ENCODE results near the gene COMMD10. TPM values are rescaled to one million over a fixed set of nuclear protein-coding genes. Genes with fewer than 3 reads are reported as not detected.

The COMMD10 gene
- 33.3 to 38.7 TPM (median 38.5 TPM) in 5 replicates for total RNA-seq (2022; extraction: Qiagen RNA extraction)

GRCh38 chr5:116084871-116085715 is at the start of gene COMMD10:
COMMD10 (plus strand) TSS chr5:116085025.

Other genes starting within 250 kb of the COMMD10 start
- 44.5 to 53.6 TPM (median 48.0 TPM) in 5 replicates for gene ATG12, start 243.5 kb upstream of the COMMD10 start, total RNA-seq (2022; extraction: Qiagen RNA extraction)
- 65.4 to 79.6 TPM (median 66.6 TPM) in 5 replicates for gene AP3S1, start 243.1 kb upstream of the COMMD10 start, total RNA-seq (2022; extraction: Qiagen RNA extraction)
- 0.05 to 0.07 TPM (median 0.06 TPM) in 3 of 5 replicates, not detected in the others for gene LVRN, start 122.5 kb upstream of the COMMD10 start, total RNA-seq (2022; extraction: Qiagen RNA extraction)
- gene ARL14EPL, start 52.6 kb upstream of the COMMD10 start, total RNA-seq (2022; extraction: Qiagen RNA extraction), result 0.10 to 0.43 TPM (median 0.24 TPM) in 5 replicates

All from A549 treated with Hydrocortisone at 1 μM for 4 hours (cell line).